HepG2 (cell line): ENCODE data around the gene GRK6. TPM values are rescaled to one million over a fixed set of nuclear protein-coding genes. Genes with fewer than 3 reads are reported as not detected.

Experiments used
- BHLHE40 ChIP-seq: IDR thresholded peaks from 2 replicates; pipeline ENCODE4 v1.6.1; 2011; ENCODE audit warnings: low read length, improper control_type of control experiment
- CBFB ChIP-seq: sonication (generic); formaldehyde crosslinking; IDR thresholded peaks from 2 replicates; pipeline ENCODE4 v1.4.0; 2020; ENCODE audit warnings: missing genetic modification reagents
- ETV5 ChIP-seq: IDR thresholded peaks from 2 replicates; pipeline ENCODE4 v1.6.1; 2018; ENCODE audit warnings: missing biosample characterization, missing genetic modification reagents, inconsistent platforms, borderline replicate concordance
- HNRNPK ChIP-seq: fragments of 200-400 bp; formaldehyde crosslinking; IDR thresholded peaks from 2 replicates; pipeline ENCODE4 v1.6.1; 2018; ENCODE audit warnings: low read length, low read depth, moderate library complexity, mild to moderate bottlenecking; ENCODE audit not compliant: poor library complexity, severe bottlenecking
- NR2F1 ChIP-seq, 2 experiments: fragments of 450-650 bp in 1 of 2; formaldehyde crosslinking in 1 of 2; IDR thresholded peaks; 2 replicates each; pipeline versions ENCODE4 v1.5.0 to v1.6.1; 2016 to 2020; ENCODE audit warnings: mild to moderate bottlenecking in 1 of 2, missing compliant biosample characterization in 1 of 2, missing genetic modification reagents in 1 of 2, moderate library complexity in 1 of 2
- NR2F6 ChIP-seq, 2 experiments: IDR thresholded peaks; 2 replicates each; pipeline ENCODE4 v1.6.1; 2016; ENCODE audit warnings: antibody characterized with exemption in 1 of 2, mild to moderate bottlenecking in 1 of 2
- PCBP1 ChIP-seq: fragments of 200-400 bp; formaldehyde crosslinking; IDR thresholded peaks from 2 replicates; pipeline ENCODE4 v1.6.1; 2017; ENCODE audit warnings: mild to moderate bottlenecking, low read depth, low read length, borderline replicate concordance
- PPARG ChIP-seq: conservative IDR thresholded peaks from 2 replicates; pipeline ENCODE4 v1.6.1; 2016; ENCODE audit warnings: missing biosample characterization, missing genetic modification reagents
- SALL1 ChIP-seq: sonication (generic); formaldehyde crosslinking; IDR thresholded peaks from 2 replicates; pipeline ENCODE4 v1.8.0; 2022; ENCODE audit warnings: mild to moderate bottlenecking, missing genetic modification reagents
- SKIL ChIP-seq: sonication (generic); formaldehyde crosslinking; IDR thresholded peaks from 2 replicates; pipeline ENCODE4 v1.8.0; 2022; ENCODE audit warnings: missing genetic modification reagents, mild to moderate bottlenecking, moderate library complexity, borderline replicate concordance
- SP5 ChIP-seq: IDR thresholded peaks from 2 replicates; pipeline ENCODE4 v1.6.1; 2016; ENCODE audit warnings: low read depth, borderline replicate concordance
- SRSF1 ChIP-seq: fragments of 200-400 bp; formaldehyde crosslinking; optimal IDR thresholded peaks from 2 replicates; pipeline ENCODE3; 2017; ENCODE audit warnings: mild to moderate bottlenecking, low read depth, low read length, moderate library complexity
- TBX2 ChIP-seq: sonication (generic); formaldehyde crosslinking; IDR thresholded peaks from 2 replicates; pipeline ENCODE4 v1.5.0; 2020; ENCODE audit warnings: missing genetic modification reagents, mild to moderate bottlenecking, borderline replicate concordance
- ZBTB38 ChIP-seq: sonication (generic); formaldehyde crosslinking; IDR thresholded peaks from 2 replicates; pipeline ENCODE4 v1.5.1; 2020; ENCODE audit warnings: mild to moderate bottlenecking, missing genetic modification reagents
- ZFP36L2 ChIP-seq: sonication (generic); formaldehyde crosslinking; IDR thresholded peaks from 2 replicates; pipeline ENCODE4 v1.4.0; 2020; ENCODE audit warnings: missing genetic modification reagents
- ZFX ChIP-seq: sonication (generic); formaldehyde crosslinking; IDR thresholded peaks from 2 replicates; pipeline ENCODE4 v1.4.0; 2020; ENCODE audit warnings: mild to moderate bottlenecking, low read depth, missing genetic modification reagents, moderate library complexity
- ZNF777 ChIP-seq: sonication (generic); formaldehyde crosslinking; IDR thresholded peaks from 2 replicates; pipeline ENCODE4 v1.4.0; 2020; ENCODE audit warnings: missing genetic modification reagents
- ZSCAN21 ChIP-seq: sonication (generic); formaldehyde crosslinking; IDR thresholded peaks from 2 replicates; pipeline ENCODE4 v1.8.0; 2022; ENCODE audit warnings: mild to moderate bottlenecking, missing genetic modification reagents, moderate library complexity, borderline replicate concordance
- ZSCAN31 ChIP-seq: sonication (generic); formaldehyde crosslinking; IDR thresholded peaks from 2 replicates; pipeline ENCODE4 v1.5.0; 2020; ENCODE audit warnings: low read depth, mild to moderate bottlenecking, missing genetic modification reagents
- polyA plus RNA-seq, 8 experiments: library from polyadenylated mRNA; depleted of rRNA in 3 of 8; stranded (reverse) in 7 of 8; unstranded in 1 of 8; fragments of >200 nt; fragmentation: Illumina TruSeq in 4 of 8; extraction: Trizol in 4 of 8; gene quantifications; 2 replicates each; pipeline versions ENCODE4 v1.2.1 to v1.2.3, GENCODE V29; 2011 to 2016; ENCODE audit warnings: low read depth in 4 of 8, missing spikeins in 1 of 8, mixed read lengths in 1 of 8; ENCODE audit not compliant: insufficient read depth in 1 of 8
- total RNA-seq, 5 experiments: library from RNA; depleted of rRNA; stranded (reverse); fragments of >200 nt; fragmentation: Illumina TruSeq; extraction: Trizol; gene quantifications; 2 replicates each; pipeline ENCODE4 v1.2.3, GENCODE V29; 2016; ENCODE audit warnings: low read depth in 1 of 5
- TF ChIP-seq, protein P1 (sequence below): sonication (generic); formaldehyde crosslinking; IDR thresholded peaks from 2 replicates; pipeline ENCODE4 v1.5.0; 2020; ENCODE audit warnings: mild to moderate bottlenecking, missing genetic modification reagents, moderate library complexity
- TF ChIP-seq, protein P2 (sequence below), 2 experiments: IDR thresholded peaks; 2 replicates each; pipeline ENCODE4 v1.6.1; 2011 to 2012; ENCODE audit warnings: low read length in 2 of 2, borderline replicate concordance in 1 of 2, low read depth in 1 of 2, mild to moderate bottlenecking in 1 of 2, moderate library complexity in 1 of 2

Gene GRK6
- total and polyA plus RNA-seq, 2 of the 13 experiments (the other 11 are each of a cell fraction or from before 2014, with no cell fraction given), result 13.2 to 19.9 TPM

DNA sequence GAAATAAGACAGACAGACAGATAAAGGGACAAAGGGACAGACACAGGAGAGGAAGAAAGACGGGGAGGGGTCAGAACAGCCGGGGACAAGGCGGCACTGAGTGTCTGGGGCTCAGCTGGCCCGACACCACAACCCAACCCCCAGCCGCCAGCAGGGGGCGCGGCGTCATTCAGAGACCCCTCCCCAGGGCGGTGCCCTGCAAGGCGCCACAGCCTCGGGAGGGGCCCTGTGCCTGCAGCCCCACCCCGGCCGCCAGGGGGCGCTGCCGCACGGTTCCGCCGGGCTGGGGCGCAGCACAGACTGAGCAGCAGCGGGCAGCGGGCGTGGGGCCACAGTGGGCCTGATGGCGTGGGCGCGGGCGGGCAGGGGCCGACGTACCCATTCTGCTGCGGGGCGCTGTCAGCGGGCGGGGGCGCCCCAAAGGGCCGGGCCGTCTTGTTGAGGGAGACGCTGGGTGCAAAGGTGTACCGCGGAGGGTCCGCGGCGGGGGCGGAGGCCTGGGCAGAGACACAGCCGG lies 65.0 kb downstream of the GRK6 start (continued):
- no peak for TF ChIP-seq SKIL
- no peak for TF ChIP-seq ZNF777 (CRISPR knock-in tag)
- TF ChIP-seq, protein P1, sequence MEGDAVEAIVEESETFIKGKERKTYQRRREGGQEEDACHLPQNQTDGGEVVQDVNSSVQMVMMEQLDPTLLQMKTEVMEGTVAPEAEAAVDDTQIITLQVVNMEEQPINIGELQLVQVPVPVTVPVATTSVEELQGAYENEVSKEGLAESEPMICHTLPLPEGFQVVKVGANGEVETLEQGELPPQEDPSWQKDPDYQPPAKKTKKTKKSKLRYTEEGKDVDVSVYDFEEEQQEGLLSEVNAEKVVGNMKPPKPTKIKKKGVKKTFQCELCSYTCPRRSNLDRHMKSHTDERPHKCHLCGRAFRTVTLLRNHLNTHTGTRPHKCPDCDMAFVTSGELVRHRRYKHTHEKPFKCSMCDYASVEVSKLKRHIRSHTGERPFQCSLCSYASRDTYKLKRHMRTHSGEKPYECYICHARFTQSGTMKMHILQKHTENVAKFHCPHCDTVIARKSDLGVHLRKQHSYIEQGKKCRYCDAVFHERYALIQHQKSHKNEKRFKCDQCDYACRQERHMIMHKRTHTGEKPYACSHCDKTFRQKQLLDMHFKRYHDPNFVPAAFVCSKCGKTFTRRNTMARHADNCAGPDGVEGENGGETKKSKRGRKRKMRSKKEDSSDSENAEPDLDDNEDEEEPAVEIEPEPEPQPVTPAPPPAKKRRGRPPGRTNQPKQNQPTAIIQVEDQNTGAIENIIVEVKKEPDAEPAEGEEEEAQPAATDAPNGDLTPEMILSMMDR, result peak; percentile 83
- peak; percentile 86 for TF ChIP-seq ZBTB38 (CRISPR knock-in tag)
- TF ChIP-seq SRSF1, result peak; percentile 65
- TF ChIP-seq ZSCAN21 (CRISPR knock-in tag), result no peak
- TF ChIP-seq TBX2 (CRISPR knock-in tag), result peak; percentile 41; the same call in 1 of the 2 replicates
- 0 out of 2 replicates have a peak, but pooled peaks have one; percentile 38 for TF ChIP-seq ZSCAN31 (CRISPR knock-in tag)
- TF ChIP-seq PPARG (CRISPR knock-in tag), result 0 out of 2 replicates have a peak, but pooled peaks have one; percentile 23
- 0 out of 2 replicates have a peak, but pooled peaks have one; percentile 15 for TF ChIP-seq SP5
- 0 out of 2 replicates have a peak, but pooled peaks have one; percentile 12 for TF ChIP-seq PCBP1
- TF ChIP-seq HNRNPK, result peak; percentile 84
- TF ChIP-seq SALL1 (CRISPR knock-in tag), result 0 out of 2 replicates have a peak, but pooled peaks have one; percentile 40
- 0 out of 2 replicates have a peak, but pooled peaks have one; percentile 12 for TF ChIP-seq BHLHE40
- TF ChIP-seq CBFB (CRISPR knock-in tag), result 0 out of 2 replicates have a peak, but pooled peaks have one; percentile 27
- TF ChIP-seq ZFP36L2 (CRISPR knock-in tag), result no peak
- TF ChIP-seq ETV5 (CRISPR knock-in tag), result peak; percentile 22; the same call in 1 of the 2 replicates
- peak; percentile 27; the same call in 1 of the 2 replicates for TF ChIP-seq ZFX
- TF ChIP-seq, protein P2, sequence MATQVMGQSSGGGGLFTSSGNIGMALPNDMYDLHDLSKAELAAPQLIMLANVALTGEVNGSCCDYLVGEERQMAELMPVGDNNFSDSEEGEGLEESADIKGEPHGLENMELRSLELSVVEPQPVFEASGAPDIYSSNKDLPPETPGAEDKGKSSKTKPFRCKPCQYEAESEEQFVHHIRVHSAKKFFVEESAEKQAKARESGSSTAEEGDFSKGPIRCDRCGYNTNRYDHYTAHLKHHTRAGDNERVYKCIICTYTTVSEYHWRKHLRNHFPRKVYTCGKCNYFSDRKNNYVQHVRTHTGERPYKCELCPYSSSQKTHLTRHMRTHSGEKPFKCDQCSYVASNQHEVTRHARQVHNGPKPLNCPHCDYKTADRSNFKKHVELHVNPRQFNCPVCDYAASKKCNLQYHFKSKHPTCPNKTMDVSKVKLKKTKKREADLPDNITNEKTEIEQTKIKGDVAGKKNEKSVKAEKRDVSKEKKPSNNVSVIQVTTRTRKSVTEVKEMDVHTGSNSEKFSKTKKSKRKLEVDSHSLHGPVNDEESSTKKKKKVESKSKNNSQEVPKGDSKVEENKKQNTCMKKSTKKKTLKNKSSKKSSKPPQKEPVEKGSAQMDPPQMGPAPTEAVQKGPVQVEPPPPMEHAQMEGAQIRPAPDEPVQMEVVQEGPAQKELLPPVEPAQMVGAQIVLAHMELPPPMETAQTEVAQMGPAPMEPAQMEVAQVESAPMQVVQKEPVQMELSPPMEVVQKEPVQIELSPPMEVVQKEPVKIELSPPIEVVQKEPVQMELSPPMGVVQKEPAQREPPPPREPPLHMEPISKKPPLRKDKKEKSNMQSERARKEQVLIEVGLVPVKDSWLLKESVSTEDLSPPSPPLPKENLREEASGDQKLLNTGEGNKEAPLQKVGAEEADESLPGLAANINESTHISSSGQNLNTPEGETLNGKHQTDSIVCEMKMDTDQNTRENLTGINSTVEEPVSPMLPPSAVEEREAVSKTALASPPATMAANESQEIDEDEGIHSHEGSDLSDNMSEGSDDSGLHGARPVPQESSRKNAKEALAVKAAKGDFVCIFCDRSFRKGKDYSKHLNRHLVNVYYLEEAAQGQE (IDR thresholded peaks at IDR 0.05; ENCODE audit: borderline replicate concordance in 1 of 2, low read depth in 1 of 2, low read length in 2 of 2), result no peak
- TF ChIP-seq NR2F1 (CRISPR knock-in tag; IDR thresholded peaks at IDR 0.05), result no peak
- TF ChIP-seq NR2F6 (IDR thresholded peaks at IDR 0.05), result no peak
- TF ChIP-seq NR2F6 (CRISPR knock-in tag; IDR thresholded peaks at IDR 0.05), result peak; percentile 11; the same call in 1 of the 2 replicates
